Measurements from ENCODE around the gene AGMO.

DNA sequence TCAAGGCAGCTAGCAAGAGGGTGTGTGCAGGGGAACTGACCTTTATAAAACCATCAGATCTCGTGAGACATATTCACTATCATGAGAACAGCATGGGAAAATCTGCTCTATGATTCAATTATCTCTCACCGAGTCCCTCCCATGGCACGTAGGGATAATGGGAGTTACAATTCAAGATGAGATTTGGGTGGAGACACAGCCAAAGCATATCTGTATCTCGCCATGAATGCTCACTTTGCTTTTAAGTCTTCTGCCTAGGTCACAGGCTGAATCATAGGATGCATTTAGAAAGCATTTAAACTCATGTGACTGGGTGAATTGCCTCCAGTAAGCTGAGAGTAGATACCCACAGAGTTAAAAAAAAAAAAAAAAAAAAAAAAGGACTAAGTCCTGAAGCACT, 220.0 kb downstream of the AGMO start:
- TF ChIP-seq EZH2 (IDR thresholded peaks at IDR 0.05; ENCODE audit: low read length, unreplicated experiment): no peak
- TF ChIP-seq, protein P1, sequence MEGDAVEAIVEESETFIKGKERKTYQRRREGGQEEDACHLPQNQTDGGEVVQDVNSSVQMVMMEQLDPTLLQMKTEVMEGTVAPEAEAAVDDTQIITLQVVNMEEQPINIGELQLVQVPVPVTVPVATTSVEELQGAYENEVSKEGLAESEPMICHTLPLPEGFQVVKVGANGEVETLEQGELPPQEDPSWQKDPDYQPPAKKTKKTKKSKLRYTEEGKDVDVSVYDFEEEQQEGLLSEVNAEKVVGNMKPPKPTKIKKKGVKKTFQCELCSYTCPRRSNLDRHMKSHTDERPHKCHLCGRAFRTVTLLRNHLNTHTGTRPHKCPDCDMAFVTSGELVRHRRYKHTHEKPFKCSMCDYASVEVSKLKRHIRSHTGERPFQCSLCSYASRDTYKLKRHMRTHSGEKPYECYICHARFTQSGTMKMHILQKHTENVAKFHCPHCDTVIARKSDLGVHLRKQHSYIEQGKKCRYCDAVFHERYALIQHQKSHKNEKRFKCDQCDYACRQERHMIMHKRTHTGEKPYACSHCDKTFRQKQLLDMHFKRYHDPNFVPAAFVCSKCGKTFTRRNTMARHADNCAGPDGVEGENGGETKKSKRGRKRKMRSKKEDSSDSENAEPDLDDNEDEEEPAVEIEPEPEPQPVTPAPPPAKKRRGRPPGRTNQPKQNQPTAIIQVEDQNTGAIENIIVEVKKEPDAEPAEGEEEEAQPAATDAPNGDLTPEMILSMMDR (conservative IDR thresholded peaks at IDR 0.05; ENCODE audit: low read depth, low read length): no peak
- no peak for TF ChIP-seq EZH2phosphoT487 (IDR thresholded peaks at IDR 0.05; ENCODE audit: borderline replicate concordance, low read length)

Data from PC-3 (cell line).